ENCODE measurements around the gene ARHGAP20. TPM values are rescaled to one million over a fixed set of nuclear protein-coding genes. Genes with fewer than 3 reads are reported as not detected.

Gene ARHGAP20
- total RNA-seq, 1 experiment from 2014 or later = 0.04 TPM

GRCh38 chr11:110691926-110692325 is 20.3 kb downstream of the ARHGAP20 start:
- Histone ChIP-seq H3K79me1 (ENCODE audit: insufficient read depth, low read depth, low read length, poor library complexity, severe bottlenecking) (no peaks in the 10 kb centered on the region), H3T11ph (ENCODE audit: low read length) (no peak overlapping the region), H4K8ac (replicated peaks; ENCODE audit: insufficient read length, low read depth, low read length) (no peak overlapping the region), H3K23me2 (ENCODE audit: insufficient read length, low read depth, low read length, poor library complexity, severe bottlenecking) (no peaks in the 10 kb centered on the region), H3K56ac (ENCODE audit: insufficient read length, low read depth, low read length) (no peak overlapping the region), H2BK5ac (ENCODE audit: insufficient read length, low read length) (no peak overlapping the region), H2BK15ac (ENCODE audit: low read depth, low read length) (no peak overlapping the region), H3K14ac (ENCODE audit: insufficient read depth, low read length) (no peak overlapping the region), H3K4ac (ENCODE audit: low read depth, low read length) (no peak overlapping the region), H3K9me3 (ENCODE audit: control insufficient read depth, low read depth, low read length) (no peaks in the 10 kb centered on the region), H3K23ac (ENCODE audit: insufficient read length, low read depth, low read length) (no peak overlapping the region), H2BK12ac (ENCODE audit: insufficient read length, low read depth, low read length) (no peak overlapping the region), H4K20me1 (ENCODE audit: control insufficient read depth, insufficient read depth, insufficient read length) (no peaks in the 10 kb centered on the region), H3K4me1 (ENCODE audit: insufficient read depth, low read length) (no peaks in the 10 kb centered on the region), H3K79me2 (ENCODE audit: insufficient read depth, low read length) (no peaks in the 10 kb centered on the region), H2BK20ac (ENCODE audit: low read depth, low read length, poor library complexity, severe bottlenecking) (no peak overlapping the region), H3K18ac (ENCODE audit: insufficient read length, low read depth, low read length) (no peak overlapping the region), H2BK120ac (ENCODE audit: low read depth, low read length, poor library complexity, severe bottlenecking) (no peak overlapping the region), H3K27me3 (ENCODE audit: insufficient read depth, low read length) (no peaks in the 10 kb centered on the region), H3K4me2 (ENCODE audit: insufficient read depth, insufficient read length, low read length) (no peak overlapping the region), H3K27ac (ENCODE audit: insufficient read length, low read depth, low read length) (no peak overlapping the region), H4K91ac (ENCODE audit: insufficient read length, low read depth, low read length) (no peak overlapping the region), H2AFZ (ENCODE audit: low read length) (no peak overlapping the region), H2AK5ac (ENCODE audit: insufficient read length, low read length) (no peak overlapping the region), H3K9ac (ENCODE audit: extremely low read depth, insufficient read length, low read length) (no peak overlapping the region), H4K5ac (ENCODE audit: insufficient read length, low read depth, low read length) (no peak overlapping the region)
- TF ChIP-seq CTCF (conservative IDR thresholded peaks at IDR 0.05) = no peak
- Mint-ChIP-seq H3K9me3 (no peaks in the 10 kb centered on the region), H3K27ac (no peak overlapping the region), H3K36me3 (ENCODE audit: insufficient read depth in 1 of 3, low read depth in 3 of 3) (no peaks in the 10 kb centered on the region), H3K4me1 (peaks cover 2 to 6% of the 10 kb centered on the region in 2 experiments; a peak in 2 of 4 replicates), H3K27me3 (ENCODE audit: low read depth) (peaks cover 1% of the 10 kb centered on the region; the same call in 1 of the 2 replicates), H3K4me3 (no peak overlapping the region)
- no peak for DNase-seq
- whole genome bisulfite sequencing (ENCODE audit: extremely low coverage, insufficient read length, low lambda C conversion rate) = no CpG with 5 or more reads among the region's 4 CpGs

All from H9 (cell line).